GM12873 (cell line): Measurements from ENCODE around the gene FBXO11.

Experiments used
- TF ChIP-seq, protein P1 (sequence below): IDR thresholded peaks from 2 replicates; pipeline ENCODE4 v1.5.1; 2012; ENCODE audit warnings: low read depth, mild to moderate bottlenecking, moderate library complexity, low read length, control low read depth; ENCODE audit not compliant: insufficient read depth; ENCODE audit errors: missing control alignments

FBXO11 gene

DNA sequence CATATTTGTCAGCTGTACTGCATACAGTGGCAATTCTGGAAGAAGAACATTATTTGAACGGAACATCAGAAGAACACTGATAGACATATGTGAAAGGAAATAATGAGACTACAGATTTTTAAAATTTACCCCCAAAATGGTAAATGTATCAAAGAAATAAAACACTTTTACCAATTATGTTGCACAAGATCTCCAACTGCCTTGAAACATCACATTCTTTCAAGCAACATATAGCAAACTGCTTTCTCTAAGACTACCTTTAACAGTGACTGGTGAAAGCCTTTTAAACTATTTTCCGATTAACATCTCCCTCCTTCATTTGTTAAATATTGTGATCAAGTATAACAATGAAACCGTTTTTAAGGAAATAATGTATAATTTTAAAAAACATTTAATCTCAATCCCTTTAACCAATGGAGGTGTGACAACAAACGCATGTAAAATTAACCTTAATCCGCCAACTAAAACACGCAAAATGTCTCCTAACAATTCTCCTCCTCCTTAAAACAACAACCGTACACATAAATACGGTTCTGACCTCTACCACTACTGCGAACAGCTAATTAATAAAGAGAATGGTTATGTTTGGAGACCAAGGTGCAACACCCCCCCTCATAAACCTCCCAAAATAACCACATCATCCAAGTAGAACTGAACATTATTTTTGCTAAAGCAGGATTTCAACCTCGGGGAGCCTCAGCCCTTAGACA lies 2.4 kb downstream of the FBXO11 start:
- TF ChIP-seq, protein P1, sequence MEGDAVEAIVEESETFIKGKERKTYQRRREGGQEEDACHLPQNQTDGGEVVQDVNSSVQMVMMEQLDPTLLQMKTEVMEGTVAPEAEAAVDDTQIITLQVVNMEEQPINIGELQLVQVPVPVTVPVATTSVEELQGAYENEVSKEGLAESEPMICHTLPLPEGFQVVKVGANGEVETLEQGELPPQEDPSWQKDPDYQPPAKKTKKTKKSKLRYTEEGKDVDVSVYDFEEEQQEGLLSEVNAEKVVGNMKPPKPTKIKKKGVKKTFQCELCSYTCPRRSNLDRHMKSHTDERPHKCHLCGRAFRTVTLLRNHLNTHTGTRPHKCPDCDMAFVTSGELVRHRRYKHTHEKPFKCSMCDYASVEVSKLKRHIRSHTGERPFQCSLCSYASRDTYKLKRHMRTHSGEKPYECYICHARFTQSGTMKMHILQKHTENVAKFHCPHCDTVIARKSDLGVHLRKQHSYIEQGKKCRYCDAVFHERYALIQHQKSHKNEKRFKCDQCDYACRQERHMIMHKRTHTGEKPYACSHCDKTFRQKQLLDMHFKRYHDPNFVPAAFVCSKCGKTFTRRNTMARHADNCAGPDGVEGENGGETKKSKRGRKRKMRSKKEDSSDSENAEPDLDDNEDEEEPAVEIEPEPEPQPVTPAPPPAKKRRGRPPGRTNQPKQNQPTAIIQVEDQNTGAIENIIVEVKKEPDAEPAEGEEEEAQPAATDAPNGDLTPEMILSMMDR = no peak

DNA sequence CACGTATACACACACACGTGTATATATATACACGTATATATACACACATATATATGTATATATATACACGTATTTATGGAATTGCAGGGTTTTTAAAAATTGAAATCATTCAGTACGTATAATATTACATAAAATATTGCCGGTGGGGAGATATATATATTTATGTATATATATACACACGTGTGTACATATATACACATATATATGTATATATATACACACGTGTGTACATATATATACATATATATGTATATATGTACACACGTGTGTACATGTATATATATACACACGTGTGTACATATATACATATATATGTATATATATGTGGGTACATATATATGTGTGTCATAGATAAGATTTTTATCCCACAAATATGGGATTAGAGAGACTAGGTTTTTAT lies 5.4 kb downstream of the FBXO11 start:
- TF ChIP-seq, protein P1 = no peak

DNA sequence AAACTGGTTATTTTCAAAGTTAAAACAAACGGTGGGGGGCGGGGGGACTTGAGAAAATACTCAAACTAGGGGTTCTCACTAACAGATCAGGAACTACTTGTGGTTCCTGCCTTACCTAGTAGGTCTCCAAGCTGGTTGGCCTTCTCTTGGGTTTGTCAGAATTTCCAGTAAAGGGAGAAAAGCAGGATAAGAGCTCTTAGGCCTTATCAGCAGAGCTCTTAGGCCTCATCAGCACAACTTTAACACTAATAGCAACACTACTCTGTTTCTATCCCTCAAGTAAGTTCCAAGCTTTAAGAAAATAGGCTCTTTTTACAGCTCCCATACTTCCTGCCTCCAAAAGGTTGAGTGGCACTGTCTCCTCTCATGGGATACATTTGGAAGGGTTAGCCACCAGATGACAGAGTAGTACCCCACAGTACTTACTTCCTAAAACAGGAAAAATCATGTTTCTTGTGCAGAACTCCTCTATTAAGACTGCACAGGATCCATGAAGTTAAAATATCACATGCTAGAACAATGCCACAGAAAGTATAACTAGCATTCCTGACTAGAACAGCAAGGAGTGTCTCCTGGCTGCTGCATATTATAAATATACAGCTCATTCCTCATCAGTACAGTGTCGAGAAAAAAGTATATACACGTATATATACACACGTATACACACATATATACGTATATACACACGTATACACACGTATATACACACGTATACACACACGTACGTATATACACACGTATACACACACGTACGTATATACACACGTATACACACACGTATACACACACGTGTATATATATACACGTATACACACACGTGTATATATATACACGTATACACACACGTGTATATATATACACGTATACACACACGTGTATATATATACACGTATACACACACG lies 6.1 kb downstream of the FBXO11 start:
- TF ChIP-seq, protein P1 = no peak

DNA sequence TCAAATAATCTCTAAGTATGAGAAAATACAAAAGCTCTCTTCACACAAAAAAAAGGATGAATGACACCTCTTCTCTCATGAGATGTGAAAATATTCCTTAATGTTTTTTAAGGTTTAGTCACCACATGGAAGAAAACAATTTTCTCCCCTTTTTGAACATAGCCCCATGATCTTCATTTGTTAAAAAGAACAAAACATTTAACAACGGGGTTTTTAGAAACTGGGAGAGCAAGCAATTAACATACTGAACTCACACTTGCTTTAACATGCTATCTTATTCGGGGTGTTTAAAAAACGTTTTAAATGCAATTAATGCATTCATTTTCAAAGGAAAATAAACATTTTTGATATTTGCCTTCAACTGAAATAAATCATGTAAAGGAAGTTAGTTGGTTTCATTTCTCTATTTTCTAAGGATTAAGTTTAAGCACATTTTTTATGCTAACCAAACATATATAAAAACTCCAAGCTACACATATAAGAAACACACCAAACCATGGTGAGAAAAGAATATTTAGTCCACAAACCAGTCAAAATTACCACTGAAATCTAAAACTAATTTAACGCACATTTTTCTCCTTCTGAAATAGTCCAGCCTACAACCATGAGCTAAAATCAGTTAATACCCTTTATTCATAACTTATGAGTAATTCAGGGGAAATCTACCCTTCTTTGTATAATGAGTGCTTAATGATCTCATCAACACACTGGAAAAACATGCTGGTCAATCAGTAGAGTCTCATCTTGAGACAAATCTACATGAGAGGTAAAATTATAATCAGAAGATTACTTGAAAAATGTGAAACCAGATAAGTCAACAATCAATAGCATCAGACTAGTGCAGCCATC lies 8.2 kb downstream of the FBXO11 start:
- TF ChIP-seq, protein P1 = no peak

DNA sequence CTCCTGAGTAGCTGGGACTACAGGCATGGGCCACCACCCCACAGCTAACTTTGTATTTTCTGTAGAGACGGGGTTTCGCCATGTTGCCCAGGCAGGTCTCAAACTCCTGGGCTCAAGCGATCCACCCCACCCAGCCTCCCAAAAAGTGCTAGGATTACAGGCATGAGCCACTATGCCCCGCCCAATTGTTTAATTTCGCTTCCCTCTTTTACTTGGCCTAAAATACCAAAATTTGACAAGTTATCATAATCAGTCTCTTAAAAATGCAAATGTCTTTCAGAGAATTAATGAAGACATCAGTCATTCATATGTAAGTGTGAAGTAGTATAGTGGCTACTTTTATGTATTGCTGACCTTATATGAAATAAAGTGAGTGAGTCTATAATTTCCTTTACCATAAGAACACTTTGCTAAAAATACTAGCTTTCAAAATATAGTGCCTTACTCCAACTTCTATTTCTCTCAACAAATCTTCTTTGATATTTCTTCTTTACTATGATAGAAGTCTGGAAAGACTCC lies 9.8 kb downstream of the FBXO11 start:
- TF ChIP-seq, protein P1 = no peak

DNA sequence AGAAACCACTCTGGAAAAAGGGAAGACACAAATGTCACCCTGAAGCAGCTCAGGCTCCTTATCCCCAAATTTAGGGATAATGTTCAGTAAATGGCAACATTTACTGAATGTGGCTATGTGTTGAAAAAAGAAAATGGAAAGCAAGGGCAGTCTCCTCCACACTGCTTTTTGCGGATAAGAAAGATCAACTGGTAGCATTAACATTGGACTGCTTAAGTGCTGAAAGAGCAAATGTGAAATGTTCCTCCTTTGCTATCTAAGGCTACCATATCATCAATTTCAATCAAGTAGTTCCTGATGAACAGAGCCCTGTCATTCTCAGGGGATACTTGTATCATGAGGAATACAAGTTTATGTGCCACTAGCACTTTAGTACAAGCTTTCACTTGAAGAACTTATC lies 12.5 kb downstream of the FBXO11 start:
- TF ChIP-seq, protein P1 = no peak
